GM21529 (cell line): ENCODE results near the gene ATP11A.
A peak's percentile ranks its signal among the peaks of the same experiment; 100 is the strongest.
"Not testable (repeated sequence)": the region's sequence is repeated elsewhere in the genome, so short reads cannot be mapped to it uniquely, and the experiment has no call there.

Source experiments
- ATAC-seq: cut with Tn5 transposase; IDR thresholded peaks from one replicate; pipeline ENCODE4 v1.9.1; 2021; ENCODE audit not compliant: unreplicated experiment

Gene ATP11A

GRCh38 chr13:112873851-112874750 lies 184.3 kb downstream of the ATP11A start:
- peak; percentile 89 for ATAC-seq

- no peak for ATAC-seq
Measured at GRCh38 chr13:112874751-112875300, 185.0 kb downstream of the ATP11A start.

GRCh38 chr13:112875627-112876026 lies 185.8 kb downstream of the ATP11A start:
- no peak for ATAC-seq

GRCh38 chr13:112876305-112877000 lies 186.6 kb downstream of the ATP11A start:
- no peak for ATAC-seq

GRCh38 chr13:112877066-112877465 lies 187.2 kb downstream of the ATP11A start:
- ATAC-seq: no peak

- ATAC-seq: no peak
Measured at GRCh38 chr13:112877539-112877938, 187.7 kb downstream of the ATP11A start.

- no peak for ATAC-seq
Measured at GRCh38 chr13:112877976-112878955, 188.4 kb downstream of the ATP11A start.

- ATAC-seq: no peak
Measured at GRCh38 chr13:112879283-112879833, 189.5 kb downstream of the ATP11A start.

- ATAC-seq: no peak
Measured at GRCh38 chr13:112880221-112880641, 190.4 kb downstream of the ATP11A start.

GRCh38 chr13:112880976-112881540 lies 191.2 kb downstream of the ATP11A start:
- ATAC-seq: no peak

- no peak for ATAC-seq
Measured at GRCh38 chr13:112881656-112882554, 192.1 kb downstream of the ATP11A start.

- ATAC-seq: no peak
Measured at GRCh38 chr13:112882555-112883024, 192.8 kb downstream of the ATP11A start.

- ATAC-seq: no peak
Measured at GRCh38 chr13:112883241-112883945, 193.6 kb downstream of the ATP11A start.

- ATAC-seq: not testable (repeated sequence)
Measured at GRCh38 chr13:112884700-112885099, 194.9 kb downstream of the ATP11A start.

GRCh38 chr13:112885242-112885781 lies 195.5 kb downstream of the ATP11A start:
- ATAC-seq: no peak

- ATAC-seq: no peak
Measured at GRCh38 chr13:112885782-112886268, 196.0 kb downstream of the ATP11A start.

- no peak for ATAC-seq
Measured at GRCh38 chr13:112887151-112887550, 197.3 kb downstream of the ATP11A start.

GRCh38 chr13:112887557-112887991 lies 197.7 kb downstream of the ATP11A start:
- no peak for ATAC-seq
